KMS-11 (cell line): ENCODE results near the gene DSCAM.

Experiments used
- H2AFZ ChIP-seq: fragments of 200-600 bp; sonication (generic); 2 replicates; pipeline ENCODE4 v1.6.1; 2016; ENCODE audit warnings: antibody characterized with exemption, mixed run types, low read depth
- H3K27ac ChIP-seq: fragments of 200-600 bp; sonication (generic); 2 replicates; pipeline ENCODE4 v1.6.1; 2016; ENCODE audit warnings: mild to moderate bottlenecking, mixed run types
- H3K27me3 ChIP-seq: fragments of 200-600 bp; sonication (generic); 2 replicates; pipeline ENCODE4 v1.6.1; 2017; ENCODE audit warnings: mild to moderate bottlenecking, low read depth, mixed run types, moderate library complexity; ENCODE audit not compliant: insufficient read depth
- H3K36me3 ChIP-seq: fragments of 200-600 bp; sonication (generic); 2 replicates; pipeline ENCODE4 v1.6.1; 2017; ENCODE audit warnings: mild to moderate bottlenecking, mixed run types; ENCODE audit not compliant: insufficient read depth
- H3K4me1 ChIP-seq: fragments of 200-600 bp; sonication (generic); 2 replicates; pipeline ENCODE4 v1.6.1; 2016; ENCODE audit warnings: mild to moderate bottlenecking, low read depth, mixed run types; ENCODE audit not compliant: poor library complexity, severe bottlenecking
- H3K4me2 ChIP-seq: fragments of 200-600 bp; sonication (generic); 2 replicates; pipeline ENCODE4 v1.7.0; 2016; ENCODE audit warnings: mild to moderate bottlenecking, mixed run types
- H3K4me3 ChIP-seq: fragments of 200-600 bp; sonication (generic); IDR thresholded peaks from 2 replicates; pipeline ENCODE4 v1.6.1; 2017; ENCODE audit warnings: low read depth, low read length, mixed read lengths; ENCODE audit not compliant: insufficient read depth
- H3K79me2 ChIP-seq: fragments of 200-600 bp; sonication (generic); 2 replicates; pipeline ENCODE4 v1.6.1; 2016; ENCODE audit warnings: low read depth, mixed run types; ENCODE audit not compliant: insufficient read depth
- H3K9ac ChIP-seq: fragments of 200-600 bp; sonication (generic); 2 replicates; pipeline ENCODE4 v1.6.1; 2016; ENCODE audit warnings: mild to moderate bottlenecking, mixed run types
- H4K20me1 ChIP-seq: fragments of 200-600 bp; sonication (generic); 2 replicates; pipeline ENCODE4 v1.6.1; 2016; ENCODE audit warnings: mild to moderate bottlenecking, mixed run types; ENCODE audit not compliant: insufficient read depth
- CTCF ChIP-seq: fragments of 200-600 bp; sonication (generic); conservative IDR thresholded peaks from 2 replicates; pipeline ENCODE4 v1.6.1; 2017; ENCODE audit warnings: low read depth, mild to moderate bottlenecking, antibody characterized with exemption, low read length, moderate library complexity, mixed read lengths

The DSCAM gene

GRCh38 chr21:40658311-40658710 is 188.6 kb downstream of the DSCAM start:
- Histone ChIP-seq H3K9ac (no peak overlapping the region), H3K36me3 (no peaks in the 10 kb centered on the region), H3K4me3 (no peak overlapping the region), H3K4me1 (no peaks in the 10 kb centered on the region), H4K20me1 (no peaks in the 10 kb centered on the region), H3K27ac (no peak overlapping the region), H2AFZ (no peak overlapping the region), H3K27me3 (no peaks in the 10 kb centered on the region), H3K4me2 (no peak overlapping the region), H3K79me2 (no peaks in the 10 kb centered on the region)
- no peak for TF ChIP-seq CTCF

GRCh38 chr21:40652436-40652835 is 194.5 kb downstream of the DSCAM start:
- Histone ChIP-seq H3K27me3 (no peaks in the 10 kb centered on the region), H3K9ac (no peak overlapping the region), H2AFZ (no peak overlapping the region), H3K4me2 (no peak overlapping the region), H3K4me3 (no peak overlapping the region), H3K79me2 (no peaks in the 10 kb centered on the region), H3K36me3 (no peaks in the 10 kb centered on the region), H4K20me1 (no peaks in the 10 kb centered on the region), H3K4me1 (no peaks in the 10 kb centered on the region), H3K27ac (no peak overlapping the region)
- TF ChIP-seq CTCF = no peak

DNA sequence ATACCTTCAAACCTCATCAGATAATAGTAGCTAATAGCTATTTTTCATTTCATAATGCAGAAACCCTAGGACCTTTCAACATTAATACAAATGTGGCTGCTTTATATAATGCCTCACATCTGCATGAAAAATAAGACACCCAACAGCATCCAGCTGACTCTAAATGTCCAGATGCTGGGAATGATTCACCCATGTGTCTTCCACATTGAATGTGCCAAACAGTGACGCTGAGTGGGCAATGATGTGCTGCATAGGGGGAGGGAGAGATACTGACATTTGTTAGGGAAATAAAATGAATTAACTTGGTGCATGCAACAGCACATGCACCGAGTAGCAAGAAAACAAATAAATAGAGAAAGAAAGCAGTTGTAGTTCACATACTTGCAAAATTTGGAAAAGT is 199.3 kb downstream of the DSCAM start:
- H3K9ac ChIP-seq = no peak overlapping the region
- H2AFZ ChIP-seq = no peak overlapping the region
- H3K27ac ChIP-seq = no peak overlapping the region
- no peaks in the 10 kb centered on the region for H3K79me2 ChIP-seq
- H3K4me3 ChIP-seq = no peak overlapping the region
- TF ChIP-seq CTCF = no peak
- no peaks in the 10 kb centered on the region for H3K4me1 ChIP-seq
- no peaks in the 10 kb centered on the region for H4K20me1 ChIP-seq
- H3K4me2 ChIP-seq = no peak overlapping the region
- no peaks in the 10 kb centered on the region for H3K36me3 ChIP-seq
- H3K27me3 ChIP-seq = no peaks in the 10 kb centered on the region

GRCh38 chr21:40646651-40647050 is 200.3 kb downstream of the DSCAM start:
- H3K4me1 ChIP-seq = no peaks in the 10 kb centered on the region
- H3K27me3 ChIP-seq = no peaks in the 10 kb centered on the region
- H3K79me2 ChIP-seq = no peaks in the 10 kb centered on the region
- H3K4me3 ChIP-seq = no peak overlapping the region
- H3K9ac ChIP-seq = no peak overlapping the region
- no peak overlapping the region for H2AFZ ChIP-seq
- H3K27ac ChIP-seq = no peak overlapping the region
- H3K36me3 ChIP-seq = no peaks in the 10 kb centered on the region
- no peak overlapping the region for H3K4me2 ChIP-seq
- TF ChIP-seq CTCF = no peak
- H4K20me1 ChIP-seq = no peaks in the 10 kb centered on the region

DNA sequence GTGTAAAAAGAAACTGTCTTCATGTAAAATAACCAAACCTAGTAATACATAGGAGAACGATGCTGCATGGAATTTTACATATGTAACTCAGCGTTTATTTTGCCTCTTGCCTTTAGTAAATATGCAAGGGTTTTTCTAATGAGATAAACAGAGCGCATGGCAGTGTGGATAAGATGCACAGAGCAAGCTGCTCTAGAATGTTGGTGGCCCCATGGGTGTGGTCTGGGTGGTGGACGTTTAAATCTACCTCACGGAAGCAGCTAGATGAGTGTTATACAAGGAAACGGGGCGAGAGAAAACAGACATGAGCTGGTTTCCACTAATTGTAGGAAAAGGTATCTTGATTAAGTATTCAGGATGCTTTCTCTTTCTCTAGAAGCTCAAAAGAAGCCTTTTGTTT is 205.9 kb downstream of the DSCAM start:
- H3K27ac ChIP-seq = no peak overlapping the region
- no peak for TF ChIP-seq CTCF
- no peaks in the 10 kb centered on the region for H3K79me2 ChIP-seq
- no peak overlapping the region for H3K4me3 ChIP-seq
- H3K36me3 ChIP-seq = no peaks in the 10 kb centered on the region
- no peaks in the 10 kb centered on the region for H4K20me1 ChIP-seq
- no peaks in the 10 kb centered on the region for H3K4me1 ChIP-seq
- no peak overlapping the region for H2AFZ ChIP-seq
- H3K4me2 ChIP-seq = no peak overlapping the region
- H3K27me3 ChIP-seq = no peaks in the 10 kb centered on the region
- no peak overlapping the region for H3K9ac ChIP-seq
